HG02642 (cell line): ENCODE results near the gene SERINC2.
"Not testable (repeated sequence)": the region's sequence is repeated elsewhere in the genome, so short reads cannot be mapped to it uniquely, and the experiment has no call there.

ENCODE experiments used
- ATAC-seq: cut with Tn5 transposase; IDR thresholded peaks from one replicate; pipeline ENCODE4 v1.9.1; 2021; ENCODE audit warnings: mild to moderate bottlenecking; ENCODE audit not compliant: unreplicated experiment, poor library complexity

The SERINC2 gene

DNA sequence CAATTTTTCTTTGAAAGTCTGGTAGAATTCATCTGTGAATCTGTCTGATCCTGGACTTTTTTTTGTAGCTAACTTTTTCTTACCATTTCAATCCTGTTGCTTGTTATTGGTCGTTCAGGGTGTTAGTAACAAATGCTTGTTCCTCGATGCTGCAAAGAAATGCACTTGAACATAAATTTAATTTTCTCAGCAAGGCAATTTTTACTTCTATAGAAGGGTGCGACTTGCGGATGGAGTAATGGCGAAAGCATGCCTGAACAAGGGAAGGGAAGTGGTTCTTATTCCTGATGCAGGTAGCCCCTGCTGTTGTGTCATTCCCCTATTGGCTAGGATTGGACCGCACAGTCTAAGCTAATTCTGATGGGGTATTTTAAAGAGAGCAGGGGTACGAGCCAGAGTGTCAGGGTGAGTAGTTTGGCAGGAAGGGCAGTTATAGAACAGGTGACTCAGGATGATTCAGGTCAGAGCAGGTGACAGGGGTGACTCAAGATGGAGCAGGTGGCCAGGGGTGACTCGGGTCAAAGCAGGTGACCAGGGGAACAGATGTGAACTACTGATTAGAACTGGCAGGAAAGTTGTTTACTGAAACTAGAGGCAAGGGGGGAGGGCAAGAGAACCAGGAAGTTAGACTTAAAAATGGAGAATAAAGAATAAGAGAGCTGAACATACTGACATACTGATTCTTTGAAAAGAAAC is 40.5 kb downstream of the SERINC2 start:
- ATAC-seq = no peak

- no peak for ATAC-seq
Measured at GRCh38 chr1:31458287-31458896, 45.4 kb downstream of the SERINC2 start.

GRCh38 chr1:31460027-31460426 is 47.0 kb downstream of the SERINC2 start:
- ATAC-seq = no peak

- ATAC-seq = no peak
Measured at GRCh38 chr1:31467005-31467674, 54.1 kb downstream of the SERINC2 start.

GRCh38 chr1:31470794-31471315 is 57.8 kb downstream of the SERINC2 start:
- no peak for ATAC-seq

GRCh38 chr1:31471452-31472313 is 58.7 kb downstream of the SERINC2 start:
- ATAC-seq = not testable (repeated sequence)

DNA sequence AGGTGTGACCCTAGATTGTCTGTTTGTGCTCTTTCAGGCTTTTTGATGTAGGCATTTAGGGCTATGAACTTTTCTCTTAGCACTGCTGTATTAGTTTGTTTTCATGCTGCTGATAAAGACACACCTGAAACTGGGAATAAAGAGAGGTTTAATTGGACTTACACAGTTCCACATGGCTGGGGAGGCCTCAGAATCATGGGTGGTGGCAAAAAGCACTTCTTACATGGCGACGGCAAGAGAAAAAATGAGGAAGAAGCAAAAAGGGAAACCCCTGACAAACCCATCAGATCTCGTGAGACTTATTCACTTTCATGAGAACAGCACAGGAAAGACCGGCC is 59.3 kb downstream of the SERINC2 start:
- not testable (repeated sequence) for ATAC-seq

- ATAC-seq = not testable (repeated sequence)
Measured at GRCh38 chr1:31472673-31473072, 59.7 kb downstream of the SERINC2 start.

DNA sequence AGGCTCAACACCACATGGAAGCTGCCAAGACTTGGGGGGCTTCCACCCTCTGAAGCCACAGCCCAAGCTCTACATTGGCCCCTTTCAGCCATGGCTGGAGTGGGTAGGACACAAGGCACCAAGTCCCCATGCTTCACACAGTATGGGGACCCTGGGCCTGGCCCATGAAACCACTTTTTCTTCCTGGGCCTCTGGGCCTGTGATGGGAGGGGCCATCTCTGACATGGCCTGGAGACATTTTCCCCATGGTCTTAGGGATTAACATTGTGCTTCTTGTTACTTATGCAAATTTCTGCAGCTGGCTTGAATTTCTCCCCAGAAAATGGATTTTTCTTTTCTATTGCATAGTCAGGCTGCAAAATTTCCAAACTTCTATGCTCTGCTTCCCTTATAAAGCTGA is 60.5 kb downstream of the SERINC2 start:
- not testable (repeated sequence) for ATAC-seq

DNA sequence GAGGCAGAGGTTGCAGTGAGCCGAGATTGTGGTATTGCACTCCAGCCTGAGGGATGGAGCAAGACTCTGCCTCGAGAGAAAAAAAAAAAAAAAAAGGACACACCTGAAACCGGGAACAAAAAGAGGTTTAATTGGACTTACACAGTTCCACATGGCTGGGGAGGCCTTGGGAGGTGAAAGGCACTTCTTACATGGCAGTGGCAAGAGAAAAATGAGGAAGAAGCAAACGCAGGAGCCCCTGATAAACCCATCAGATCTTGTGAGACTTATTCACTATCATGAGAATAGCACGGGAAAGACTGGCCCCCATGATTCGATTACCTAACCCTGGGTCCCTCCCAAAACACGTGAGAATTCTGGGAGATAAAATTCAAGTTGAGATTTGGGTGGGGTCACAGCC is 61.6 kb downstream of the SERINC2 start:
- not testable (repeated sequence) for ATAC-seq

DNA sequence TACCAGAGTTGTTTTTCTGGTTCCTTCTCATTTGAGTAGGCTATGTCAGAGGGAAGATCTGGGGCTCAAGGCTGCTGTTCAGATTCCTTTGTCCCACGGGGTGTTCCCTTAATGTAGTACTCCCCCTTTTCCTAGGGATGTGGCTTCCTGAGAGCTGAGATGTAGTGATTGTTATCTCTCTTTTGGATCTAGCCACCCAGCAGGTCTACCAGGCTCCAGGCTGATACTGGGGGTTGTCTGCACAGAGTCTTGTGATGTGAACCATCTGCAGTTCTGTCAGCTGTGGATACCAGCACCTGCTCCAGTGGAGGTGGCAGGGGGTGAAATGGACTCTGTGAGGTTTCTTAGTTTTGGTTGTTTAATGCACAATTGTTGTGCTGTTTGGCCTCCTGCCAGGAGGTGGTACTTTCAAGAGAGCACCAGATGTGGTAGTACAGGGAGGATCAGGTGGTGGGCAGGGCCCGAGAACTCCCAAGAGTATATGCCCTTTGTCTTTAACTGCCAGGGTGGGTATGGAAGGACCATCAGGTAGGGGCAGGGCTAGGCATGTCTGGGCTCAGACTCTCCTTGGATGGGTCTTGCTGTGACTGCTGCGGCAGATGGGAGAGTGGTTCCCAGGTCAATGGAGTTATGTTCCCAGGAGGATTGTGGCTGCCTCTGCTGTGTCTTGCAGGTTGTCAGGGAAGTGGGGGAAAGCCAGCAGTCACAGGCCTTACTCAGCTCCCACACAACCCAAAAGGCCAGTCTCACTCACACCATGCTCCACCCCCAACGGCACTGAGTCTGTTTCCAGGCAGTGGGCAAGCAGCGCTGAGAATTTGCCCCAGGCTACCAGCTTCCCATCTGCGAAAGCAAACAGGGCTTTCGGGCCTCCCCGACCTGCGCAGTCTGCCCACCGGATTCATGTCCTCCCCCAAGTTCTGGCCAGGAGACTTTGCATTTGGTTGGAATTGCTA is 64.2 kb downstream of the SERINC2 start:
- ATAC-seq = peak; percentile 71

GRCh38 chr1:31478167-31478566 is 65.2 kb downstream of the SERINC2 start:
- ATAC-seq = no peak

GRCh38 chr1:31479811-31480210 is 66.8 kb downstream of the SERINC2 start:
- no peak for ATAC-seq

GRCh38 chr1:31480426-31480825 is 67.4 kb downstream of the SERINC2 start:
- not testable (repeated sequence) for ATAC-seq

DNA sequence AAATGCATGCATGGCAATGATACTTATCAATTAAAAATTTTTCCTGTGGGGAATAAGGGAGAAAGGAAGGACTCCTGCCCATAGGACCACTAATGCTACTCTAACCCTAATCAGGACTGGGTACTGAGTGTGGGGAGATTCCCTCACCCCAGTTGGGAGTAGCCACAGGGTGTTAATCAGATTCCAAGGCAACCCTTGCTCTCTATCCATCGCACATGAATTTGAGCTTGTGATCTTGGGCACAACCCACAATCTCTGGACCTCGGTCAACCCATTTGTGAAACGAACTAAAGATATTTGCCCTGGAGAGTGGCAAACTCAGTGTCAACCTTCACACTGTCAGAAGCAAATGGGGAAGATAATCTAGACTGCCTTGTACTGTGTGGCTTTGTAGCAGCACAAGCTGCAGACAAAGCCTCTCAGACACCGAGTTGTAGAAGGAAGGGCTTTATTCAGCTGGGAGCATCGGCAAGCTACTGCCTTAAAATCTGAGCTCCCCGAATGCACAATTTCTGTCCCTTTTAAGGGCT is 69.5 kb downstream of the SERINC2 start:
- peak; percentile 22 for ATAC-seq

DNA sequence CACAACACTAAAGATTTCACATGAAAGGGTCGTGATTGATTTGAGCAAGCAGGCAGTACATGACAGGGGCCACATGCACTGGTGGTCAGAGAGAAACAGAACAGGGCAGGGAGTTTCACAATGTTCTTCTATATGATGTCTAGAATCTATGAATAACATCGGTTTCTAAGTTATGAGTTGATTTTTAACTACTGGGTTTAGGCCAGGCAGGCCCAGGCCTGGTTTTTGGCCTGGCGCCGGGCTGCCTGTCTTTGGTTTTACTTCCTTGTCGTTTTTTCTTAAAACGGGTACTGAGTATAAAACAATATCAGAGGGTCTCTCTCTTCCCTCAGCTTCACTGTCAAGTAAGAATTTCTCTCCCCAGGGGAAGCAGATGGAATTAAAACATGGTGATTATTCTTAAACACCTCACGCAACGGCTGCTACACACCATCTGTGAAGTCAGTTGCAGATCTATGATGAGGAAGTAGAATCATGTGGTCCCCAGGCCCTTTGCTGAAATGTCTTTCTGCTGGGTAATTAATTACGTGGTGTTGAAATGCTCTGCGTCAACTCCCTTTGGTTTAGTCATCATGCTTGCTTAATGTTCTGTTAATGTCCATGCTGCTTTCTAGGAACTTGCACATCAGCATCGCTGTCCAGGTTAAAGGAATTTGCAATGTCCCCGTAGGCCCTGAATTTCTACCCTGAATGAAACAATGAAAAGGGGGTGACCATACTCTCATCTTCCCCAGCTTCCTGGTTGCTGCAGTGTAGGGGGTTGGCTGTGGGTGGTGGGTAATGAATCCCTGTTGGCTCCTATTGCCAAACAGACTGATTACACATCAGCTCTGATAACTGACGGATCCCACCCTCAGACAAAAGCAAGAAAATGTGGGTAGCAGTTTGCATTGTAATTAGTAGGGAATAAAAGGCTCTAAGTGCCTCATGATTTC is 70.3 kb downstream of the SERINC2 start:
- peak; percentile 70 for ATAC-seq
